ENCODE results near the gene TMEM161B.

GRCh38 chr5:88230546-88231066 is 38.0 kb downstream of the TMEM161B start:
- TF ChIP-seq CTCF (IDR thresholded peaks at IDR 0.05) (no peak), POLR2AphosphoS5 (IDR thresholded peaks at IDR 0.05) (no peak), POLR2A (IDR thresholded peaks at IDR 0.05) (no peak)

All from upper lobe of left lung (tissue), 4 donors.